GM19468 (cell line): Measurements from ENCODE around the gene PLK2.

Source experiments
- ATAC-seq: cut with Tn5 transposase; IDR thresholded peaks from one replicate; pipeline ENCODE4 v1.9.1; 2021; ENCODE audit warnings: mild to moderate bottlenecking, moderate library complexity, moderate number of reproducible peaks; ENCODE audit not compliant: unreplicated experiment; ENCODE audit errors: extremely low read depth

Gene PLK2

GRCh38 chr5:58481828-58482227 lies 21.9 kb upstream of the PLK2 start:
- no peak for ATAC-seq

- ATAC-seq = no peak
Measured at GRCh38 chr5:58481066-58481676, 21.3 kb upstream of the PLK2 start.

GRCh38 chr5:58477760-58478376 lies 18.0 kb upstream of the PLK2 start:
- ATAC-seq = no peak

GRCh38 chr5:58475404-58475803 lies 15.5 kb upstream of the PLK2 start:
- no peak for ATAC-seq

GRCh38 chr5:58469896-58470295 lies 10.0 kb upstream of the PLK2 start:
- no peak for ATAC-seq

- ATAC-seq = peak; percentile 84
Measured at GRCh38 chr5:58466939-58467338, 7.1 kb upstream of the PLK2 start.

- no peak for ATAC-seq
Measured at GRCh38 chr5:58462623-58463230, 2.8 kb upstream of the PLK2 start.

GRCh38 chr5:58462154-58462553 lies 2.3 kb upstream of the PLK2 start:
- no peak for ATAC-seq

GRCh38 chr5:58460732-58461286 lies 923 bp upstream of the PLK2 start:
- peak; percentile 82 for ATAC-seq

GRCh38 chr5:58459146-58460001 lies 512 bp downstream of the PLK2 start:
- ATAC-seq = no peak

- no peak for ATAC-seq
Measured at GRCh38 chr5:58458743-58459145, 1.1 kb downstream of the PLK2 start.

- no peak for ATAC-seq
Measured at GRCh38 chr5:58458141-58458742, 1.6 kb downstream of the PLK2 start.

- ATAC-seq = no peak
Measured at GRCh38 chr5:58457050-58457449, 2.8 kb downstream of the PLK2 start.

- no peak for ATAC-seq
Measured at GRCh38 chr5:58456486-58456885, 3.4 kb downstream of the PLK2 start.

GRCh38 chr5:58456026-58456425 lies 3.9 kb downstream of the PLK2 start:
- no peak for ATAC-seq

- ATAC-seq = no peak
Measured at GRCh38 chr5:58455480-58455879, 4.4 kb downstream of the PLK2 start.

- no peak for ATAC-seq
Measured at GRCh38 chr5:58455066-58455465, 4.8 kb downstream of the PLK2 start.

- no peak for ATAC-seq
Measured at GRCh38 chr5:58454025-58454424, 5.9 kb downstream of the PLK2 start.

- no peak for ATAC-seq
Measured at GRCh38 chr5:58453306-58453705, 6.6 kb downstream of the PLK2 start.

GRCh38 chr5:58452566-58453258 lies 7.2 kb downstream of the PLK2 start:
- no peak for ATAC-seq
